GM21526 (cell line): ENCODE measurements around the gene HMCN1.

Experiments
- ATAC-seq: cut with Tn5 transposase; IDR thresholded peaks from one replicate; pipeline ENCODE4 v1.9.1; 2021; ENCODE audit warnings: moderate library complexity; ENCODE audit not compliant: unreplicated experiment, low FRiP score

Gene HMCN1

GRCh38 chr1:185957441-185958363 is 223.5 kb downstream of the HMCN1 start:
- no peak for ATAC-seq

- no peak for ATAC-seq
Measured at GRCh38 chr1:185960422-185961321, 226.5 kb downstream of the HMCN1 start.

- no peak for ATAC-seq
Measured at GRCh38 chr1:185961664-185962063, 227.5 kb downstream of the HMCN1 start.

GRCh38 chr1:185964946-185965345 is 230.8 kb downstream of the HMCN1 start:
- ATAC-seq: no peak

GRCh38 chr1:185965870-185966269 is 231.7 kb downstream of the HMCN1 start:
- ATAC-seq: no peak

GRCh38 chr1:185966471-185966870 is 232.3 kb downstream of the HMCN1 start:
- no peak for ATAC-seq

GRCh38 chr1:185969028-185969427 is 234.8 kb downstream of the HMCN1 start:
- no peak for ATAC-seq

- no peak for ATAC-seq
Measured at GRCh38 chr1:185969524-185969991, 235.4 kb downstream of the HMCN1 start.

- ATAC-seq: no peak
Measured at GRCh38 chr1:185971688-185972087, 237.5 kb downstream of the HMCN1 start.

- no peak for ATAC-seq
Measured at GRCh38 chr1:185972096-185972850, 238.1 kb downstream of the HMCN1 start.

GRCh38 chr1:185973645-185974044 is 239.5 kb downstream of the HMCN1 start:
- ATAC-seq: no peak

- no peak for ATAC-seq
Measured at GRCh38 chr1:185974367-185975170, 240.4 kb downstream of the HMCN1 start.

- ATAC-seq: no peak
Measured at GRCh38 chr1:185980891-185981290, 246.7 kb downstream of the HMCN1 start.

GRCh38 chr1:185984113-185984836 is 250.1 kb downstream of the HMCN1 start:
- ATAC-seq: no peak

- no peak for ATAC-seq
Measured at GRCh38 chr1:185987611-185988321, 253.6 kb downstream of the HMCN1 start.

- no peak for ATAC-seq
Measured at GRCh38 chr1:185990565-185990964, 256.4 kb downstream of the HMCN1 start.

- ATAC-seq: no peak
Measured at GRCh38 chr1:185991266-185991665, 257.1 kb downstream of the HMCN1 start.

- ATAC-seq: no peak
Measured at GRCh38 chr1:185996211-185996610, 262.0 kb downstream of the HMCN1 start.
